NCI-H2081 (cell line): ENCODE results near the gene DCAF12.
A peak's percentile ranks its signal among the peaks of the same experiment; 100 is the strongest.
"Not testable (repeated sequence)": the region's sequence is repeated elsewhere in the genome, so short reads cannot be mapped to it uniquely, and the experiment has no call there.

ENCODE experiments used
- DNase-seq, 2 experiments: peaks; one replicate each; lab custom pipeline; 2025; lab: John Stamatoyannopoulos, UW

Gene DCAF12

DNA sequence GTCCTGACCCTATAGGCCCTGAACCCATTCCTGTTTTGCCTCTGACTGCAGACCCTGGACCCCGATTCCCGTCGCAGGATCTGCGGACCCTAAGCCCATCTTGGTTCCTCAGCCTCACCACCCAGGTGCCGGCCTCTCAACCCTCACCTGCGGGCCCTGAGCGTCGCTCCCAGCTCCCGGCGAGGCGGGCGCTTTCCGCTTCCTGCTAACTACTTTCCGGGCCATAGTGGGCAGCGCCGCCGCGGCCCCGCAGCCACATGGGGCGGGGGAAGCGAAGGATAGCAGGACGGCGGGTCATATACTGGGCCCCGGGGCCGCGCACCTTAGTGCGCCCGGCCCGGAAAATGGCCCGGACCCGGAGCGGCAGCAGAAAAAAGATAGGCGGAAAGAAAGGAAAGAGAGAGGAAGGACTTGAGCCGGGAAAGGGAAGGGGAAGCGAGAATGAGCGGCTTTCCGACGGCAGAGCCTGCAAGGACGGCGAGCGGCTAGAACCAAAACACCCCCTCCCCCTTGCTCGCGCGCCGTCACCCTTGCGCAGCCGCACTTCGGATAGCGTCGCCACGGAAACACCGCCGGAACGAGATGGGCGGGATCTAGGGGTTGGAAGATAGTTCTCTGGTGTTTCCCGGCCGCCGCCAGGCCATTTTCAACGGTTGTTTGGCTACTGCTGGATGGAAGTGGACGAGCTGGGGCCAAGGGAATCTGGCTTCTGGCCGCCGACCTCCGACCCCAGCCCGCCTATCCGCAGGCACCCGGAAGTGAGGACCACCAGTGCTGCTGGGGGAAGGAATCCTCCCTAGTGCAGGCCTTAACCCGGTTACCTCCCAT lies at the start of gene DCAF12:
DCAF12 (minus strand) TSS at position 492 of the 828 bp plus-strand sequence; CDS start at position 225, 267 bp downstream.
- peak; percentile 93 to 95 for DNase-seq

DNA sequence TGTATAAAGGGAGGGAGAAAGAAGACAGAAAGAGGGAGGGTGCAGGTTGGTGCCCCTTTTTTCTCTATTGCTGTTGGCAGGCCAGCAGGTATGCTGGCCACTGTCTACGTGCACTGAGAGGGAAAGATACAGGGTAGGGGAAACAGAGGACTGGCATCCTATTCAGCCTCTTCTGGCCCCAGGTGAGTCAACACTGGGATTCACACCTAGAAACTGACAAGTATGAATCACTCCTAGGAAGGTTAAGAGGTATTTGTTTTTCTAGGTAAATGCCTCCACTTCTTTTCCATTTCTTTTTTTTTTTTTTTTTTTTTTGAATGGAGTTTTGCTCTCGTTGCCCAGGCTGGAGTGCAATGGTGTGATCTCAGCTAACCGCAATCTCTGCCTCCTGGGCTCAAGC lies 49.6 kb upstream of the DCAF12 start:
- no peak for DNase-seq

DNA sequence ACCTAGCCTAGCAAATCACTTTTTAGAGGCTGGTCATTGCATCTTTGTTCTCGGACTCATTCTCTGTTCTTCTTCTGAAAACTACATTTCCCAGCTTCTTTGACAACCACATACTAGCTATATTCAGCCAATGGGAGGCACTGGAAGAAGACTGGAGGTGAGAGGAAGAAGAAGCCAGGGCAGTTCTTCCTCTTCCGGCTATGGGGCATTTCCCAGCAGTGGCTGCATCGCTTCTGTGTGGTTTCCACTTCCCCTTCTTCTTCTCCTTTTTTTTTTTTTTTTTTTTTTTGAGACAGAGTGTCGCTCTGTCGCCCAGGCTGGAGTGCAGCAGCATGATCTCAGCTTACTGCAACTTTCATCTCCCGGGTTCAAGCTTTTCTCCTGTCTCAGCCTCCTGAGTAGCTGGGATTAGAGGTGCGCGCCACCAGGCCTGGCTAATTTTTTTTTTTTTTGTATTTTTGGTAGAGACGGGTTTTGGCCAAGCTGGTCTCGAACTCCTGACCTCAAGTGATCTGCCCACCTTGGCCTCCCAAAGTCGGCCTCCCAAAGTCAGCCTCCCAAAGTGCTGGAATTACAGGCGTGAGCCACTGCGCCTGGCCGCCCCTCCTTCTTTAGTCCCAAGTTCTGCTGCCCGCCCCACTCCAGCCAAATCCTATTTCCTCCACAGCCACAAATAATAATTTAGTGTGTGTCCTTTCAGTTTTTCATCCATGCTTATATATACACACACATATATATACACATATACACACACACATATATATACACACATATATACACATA lies 45.4 kb upstream of the DCAF12 start:
- no peak for DNase-seq

DNA sequence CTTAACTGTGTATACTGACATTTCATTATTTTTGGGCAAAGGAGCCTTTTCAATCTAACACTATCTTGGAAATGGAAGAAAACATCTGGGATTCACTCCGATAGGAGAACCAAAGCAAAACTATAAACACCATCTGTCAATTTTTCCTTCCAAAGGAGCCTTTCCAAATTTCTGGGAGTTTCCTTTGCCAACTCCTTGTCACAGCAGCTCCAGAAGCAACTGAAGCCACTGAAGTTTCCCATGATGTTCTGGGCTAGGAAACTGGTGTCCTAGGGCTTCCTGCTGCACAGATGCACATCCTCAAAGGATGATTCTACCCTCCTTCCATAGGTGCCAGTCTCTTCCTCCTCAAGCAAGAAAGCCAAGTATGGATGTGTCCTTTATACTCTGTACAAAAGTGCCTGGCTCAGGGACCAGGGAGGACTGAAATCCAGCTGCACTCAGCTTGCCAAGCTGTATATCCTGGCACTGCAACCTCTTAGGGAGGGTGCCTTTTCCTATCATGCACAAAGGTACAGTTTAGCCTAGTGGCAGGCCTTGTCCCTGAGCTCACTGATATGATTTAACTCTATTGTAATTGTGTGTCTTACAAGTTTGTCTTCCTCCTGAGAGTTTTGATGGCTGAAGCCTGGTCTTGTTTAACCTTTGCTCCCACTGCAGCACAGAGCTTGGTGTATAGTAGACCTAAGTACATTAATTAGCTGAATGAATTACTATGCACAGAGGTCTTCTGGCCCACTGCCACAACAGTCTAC lies 43.9 kb upstream of the DCAF12 start:
- no peak for DNase-seq

DNA sequence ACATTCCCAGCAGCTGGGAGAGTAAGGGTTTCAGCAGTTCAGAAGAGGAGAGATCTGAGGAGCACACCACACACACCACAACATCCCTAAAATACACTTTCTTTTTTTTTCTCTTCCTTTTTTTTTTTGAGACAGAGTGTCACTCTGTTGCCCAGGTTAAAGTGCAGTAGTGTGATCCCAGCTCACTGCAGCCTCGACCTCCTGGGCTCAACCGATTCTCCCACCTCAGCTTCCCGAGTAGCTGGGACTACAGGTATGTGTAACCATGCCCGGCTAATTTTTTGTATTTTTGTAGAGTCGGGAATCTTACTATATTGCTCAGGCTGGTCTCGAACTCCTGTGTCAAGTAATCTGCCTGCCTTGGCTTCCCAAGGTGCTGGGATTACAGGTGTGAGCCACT lies 42.6 kb upstream of the DCAF12 start:
- no peak for DNase-seq

DNA sequence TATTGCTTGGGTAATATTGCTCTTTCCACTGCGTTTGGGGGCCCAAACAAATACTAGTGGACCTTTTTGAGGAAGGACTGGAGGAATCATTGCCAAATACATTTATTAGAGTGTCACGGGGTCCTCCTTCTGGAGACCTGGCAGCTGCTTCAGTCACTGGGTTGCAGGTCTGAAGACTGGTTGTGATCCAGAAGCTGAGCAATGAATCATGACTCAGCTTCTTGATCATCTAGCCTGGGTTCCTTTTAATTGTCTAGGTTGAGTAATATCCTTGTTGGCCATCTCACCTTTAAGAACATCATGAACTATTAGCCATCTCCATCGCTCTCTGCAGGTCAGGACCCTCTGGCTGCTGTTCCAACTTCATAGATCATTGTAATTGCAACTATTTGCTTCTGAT lies 36.9 kb upstream of the DCAF12 start:
- no peak for DNase-seq

DNA sequence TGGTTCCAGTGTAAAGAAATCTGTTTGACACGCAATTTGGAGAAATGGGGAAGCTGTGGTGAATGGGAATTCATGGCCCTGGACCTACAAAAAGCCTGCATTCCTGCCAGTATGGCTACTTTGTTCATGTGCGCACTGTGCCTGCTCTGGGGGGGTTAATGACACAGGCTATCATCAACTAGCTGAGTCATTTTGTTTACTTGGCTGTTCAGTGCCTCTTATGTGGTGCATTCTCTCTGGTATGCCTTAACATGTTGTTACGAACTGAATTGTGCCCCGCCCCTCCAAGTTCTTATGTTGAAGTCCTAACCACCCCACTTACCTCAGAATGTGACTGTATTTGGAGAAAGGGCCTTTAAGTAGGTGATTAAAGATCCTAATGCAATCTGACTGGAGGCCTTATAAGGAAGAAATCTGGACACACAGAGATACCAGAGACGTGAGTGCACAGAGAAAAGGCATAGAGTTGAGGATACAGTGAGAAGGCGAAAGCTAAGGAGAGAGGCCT lies 31.9 kb upstream of the DCAF12 start:
- peak in 1 of 2 experiments; percentile 25 for DNase-seq

DNA sequence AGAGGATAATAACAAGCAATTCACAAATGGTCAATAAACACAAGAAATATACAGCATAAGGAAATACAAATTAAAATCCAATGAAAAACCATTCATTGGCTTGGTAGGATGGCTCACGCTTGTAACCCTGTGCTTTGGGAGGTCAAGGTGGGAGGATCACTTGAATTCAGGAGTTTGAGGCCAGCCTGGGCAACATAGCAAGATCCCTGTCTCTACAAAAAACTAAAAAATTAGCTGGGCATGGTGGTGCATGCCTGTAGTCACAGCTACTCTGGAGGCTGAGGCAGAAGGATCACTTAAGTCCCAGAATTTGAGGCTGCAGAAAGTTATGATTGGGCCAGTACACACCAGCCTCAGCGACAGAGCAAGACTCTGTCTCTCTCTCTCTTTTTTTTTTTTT lies 31.4 kb upstream of the DCAF12 start:
- no peak for DNase-seq

DNA sequence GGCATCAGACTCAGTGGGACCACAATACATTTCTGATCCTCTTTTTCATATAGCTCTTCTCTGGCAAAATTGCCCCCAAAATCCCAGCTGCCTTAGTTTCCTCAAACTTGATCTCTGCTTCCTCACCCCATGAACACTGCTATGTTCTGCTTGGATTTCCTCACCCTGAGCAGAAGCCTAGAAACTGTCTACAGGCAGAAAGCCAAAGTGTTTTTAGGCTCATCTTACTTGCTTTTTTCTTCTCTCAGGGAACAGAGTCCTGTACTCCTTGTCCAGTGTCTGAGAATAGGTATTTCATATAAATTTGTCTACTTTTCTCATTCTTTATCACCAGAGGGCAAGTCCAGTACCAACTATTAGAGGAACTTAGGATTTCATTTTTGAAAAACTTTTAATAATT lies 30.8 kb upstream of the DCAF12 start:
- no peak for DNase-seq

DNA sequence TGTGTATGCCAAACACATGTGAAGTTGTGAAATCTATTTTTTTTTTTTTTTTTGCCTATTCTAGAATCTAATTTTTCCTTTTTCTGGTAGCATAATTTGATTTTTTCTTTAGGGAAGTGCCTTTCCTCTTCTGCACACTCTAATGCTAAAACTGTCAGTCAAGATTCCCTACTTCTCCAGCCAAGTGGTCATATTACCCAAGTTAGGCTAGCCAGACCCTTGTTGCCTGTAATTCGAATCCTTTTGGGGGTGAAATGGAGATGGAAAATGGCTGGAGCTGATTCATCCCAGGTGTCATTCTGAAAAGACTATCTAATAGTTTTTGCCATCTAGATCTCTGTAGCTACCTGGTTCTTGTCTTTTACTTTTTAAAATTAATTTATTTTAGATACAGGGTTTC lies 27.6 kb upstream of the DCAF12 start:
- DNase-seq = no peak

DNA sequence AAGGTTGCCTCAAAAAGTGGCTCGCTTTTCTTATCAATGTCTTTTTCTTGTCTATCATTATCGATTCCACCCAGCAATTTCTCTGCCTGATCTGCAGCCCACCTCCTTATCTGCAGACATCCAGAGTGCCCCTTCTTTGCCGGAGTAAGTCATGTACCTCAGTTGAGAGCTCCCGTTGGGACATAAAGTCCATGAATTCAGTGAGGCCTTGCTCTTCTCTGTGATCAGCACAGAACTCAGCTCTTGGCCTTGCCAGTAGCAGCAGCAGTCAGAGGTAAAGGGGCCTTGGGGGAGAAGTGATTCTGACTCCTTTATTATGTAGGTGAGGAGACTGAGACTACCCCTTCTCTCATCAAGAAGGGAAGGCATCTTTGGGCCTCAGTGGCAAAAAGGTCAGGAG lies 24.9 kb upstream of the DCAF12 start:
- DNase-seq = no peak

DNA sequence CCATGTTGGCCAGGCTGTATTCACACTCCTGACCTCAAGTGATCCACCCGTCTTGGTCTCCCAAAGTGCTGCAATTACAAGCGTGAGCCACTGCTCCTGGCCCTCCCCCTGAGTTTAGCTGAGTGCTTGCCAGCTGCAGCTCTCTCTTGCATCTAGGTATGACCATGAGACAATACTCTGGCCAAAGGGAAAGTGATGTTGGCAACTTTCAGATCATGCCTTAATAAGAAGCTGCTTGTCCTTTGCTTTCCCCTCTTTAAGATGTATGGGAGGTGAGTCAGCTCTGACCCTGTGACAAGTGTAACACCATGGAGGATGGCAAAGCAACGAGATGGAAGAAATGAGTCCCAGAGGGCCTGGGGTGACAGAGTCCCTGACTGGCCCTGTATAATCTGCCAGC lies 18.7 kb upstream of the DCAF12 start:
- DNase-seq = no peak

DNA sequence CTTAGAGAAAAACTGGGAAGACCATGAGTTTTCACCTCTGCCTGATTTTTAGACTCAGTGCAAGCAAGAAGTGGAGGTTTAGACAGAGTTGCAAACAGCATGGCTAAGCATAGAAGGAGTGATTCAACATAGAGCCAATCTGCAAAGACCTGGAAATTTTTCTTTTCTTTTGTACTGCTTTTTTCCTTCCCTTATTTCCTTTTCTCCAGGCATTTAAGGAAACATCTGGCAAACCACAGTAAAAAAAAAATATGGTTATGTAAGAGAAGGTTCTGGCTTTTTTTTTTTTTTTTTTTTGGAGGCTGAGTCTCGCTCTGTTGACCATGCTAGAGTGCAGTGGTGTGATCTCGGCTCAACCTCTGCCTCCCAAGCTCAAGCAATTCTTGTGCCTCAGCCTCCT lies 16.6 kb upstream of the DCAF12 start:
- no peak for DNase-seq

DNA sequence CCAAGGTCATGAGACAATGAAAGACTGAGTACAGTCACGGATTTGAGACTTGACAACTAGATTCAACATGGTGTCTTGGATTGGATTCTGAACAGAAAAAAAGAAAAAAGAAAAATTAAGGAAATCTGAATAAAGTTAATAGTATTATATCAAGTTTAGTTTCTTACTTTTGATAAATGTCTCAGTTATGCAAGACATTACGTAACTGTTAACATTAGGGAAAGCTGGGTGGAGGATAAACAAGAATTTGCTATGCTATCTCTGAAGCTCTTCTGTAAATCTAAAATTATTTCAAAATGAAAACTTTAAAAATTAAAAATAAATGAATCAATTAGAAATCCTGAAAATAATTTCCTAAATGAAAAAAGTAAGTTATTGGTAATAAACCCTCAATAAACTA lies 14.4 kb upstream of the DCAF12 start:
- no peak for DNase-seq

DNA sequence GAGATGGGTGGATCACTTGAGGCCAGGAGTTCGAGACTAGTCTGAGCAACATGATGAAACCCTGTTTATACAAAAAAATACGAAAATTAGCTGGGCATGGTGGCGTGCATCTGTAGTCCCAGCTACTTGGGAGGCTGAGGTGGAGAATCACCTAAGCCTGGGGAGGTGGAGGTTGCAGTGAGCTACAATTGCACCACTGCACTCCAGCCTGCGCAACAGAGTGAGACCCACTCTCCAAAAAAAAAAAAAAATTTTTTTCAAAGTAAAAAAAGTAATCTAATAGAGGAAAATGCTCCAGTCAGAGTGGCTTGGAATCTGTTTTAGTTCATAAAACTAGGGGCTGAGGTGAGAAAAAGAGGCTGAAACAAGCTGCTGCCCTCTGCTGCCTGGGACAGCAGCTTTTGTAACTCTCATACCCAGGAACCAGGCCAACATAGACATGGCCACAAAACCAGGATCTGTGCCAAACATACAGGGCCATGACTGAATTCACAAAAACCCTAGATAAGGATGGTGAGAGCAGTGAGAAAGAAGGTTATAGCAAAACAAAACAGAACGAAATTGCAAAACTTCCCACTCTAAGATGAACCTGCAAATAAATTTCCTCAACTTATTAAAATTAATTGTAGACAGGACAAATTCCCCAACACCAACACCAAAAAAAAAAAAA lies 13.1 kb upstream of the DCAF12 start:
- DNase-seq = peak in 1 of 2 experiments; percentile 20

DNA sequence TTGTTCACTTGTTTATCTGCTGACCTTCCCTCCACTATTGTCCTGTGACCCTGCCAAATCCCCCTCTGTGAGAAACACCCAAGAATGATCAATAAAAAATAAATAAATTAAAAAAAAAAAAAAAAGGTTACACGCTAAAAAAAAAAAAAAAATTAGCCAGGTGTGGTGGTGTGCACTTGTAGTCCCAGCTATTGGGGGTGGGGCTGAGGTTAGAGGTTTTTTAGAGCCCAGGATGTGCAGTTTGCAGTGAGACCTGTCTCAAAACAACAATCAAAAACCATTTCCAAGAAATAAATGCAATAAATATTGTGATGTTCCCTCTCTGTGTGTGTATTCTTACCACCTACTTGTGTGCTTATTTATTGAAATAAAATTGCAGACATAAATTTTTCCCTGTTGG lies 12.1 kb upstream of the DCAF12 start:
- DNase-seq = not testable (repeated sequence)

DNA sequence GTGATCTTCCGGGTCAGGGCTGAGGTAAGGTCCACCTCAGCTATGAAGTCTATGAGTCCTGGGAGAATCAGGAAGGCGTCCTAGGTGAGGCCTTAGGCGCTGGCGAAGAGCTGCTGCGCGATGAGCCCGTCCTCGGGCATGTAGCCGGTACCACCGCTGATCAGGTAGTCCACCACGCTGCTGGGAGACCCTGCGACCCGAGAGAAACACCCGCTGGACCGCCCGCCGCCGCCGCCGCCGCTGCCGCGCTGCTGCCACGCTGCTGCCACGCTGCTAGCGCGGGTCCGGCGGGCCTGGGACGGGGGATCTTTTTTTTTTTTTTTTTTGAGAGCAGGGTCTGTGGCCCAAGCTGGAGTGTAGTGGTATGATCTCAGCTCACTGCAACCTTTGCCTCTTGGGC lies 8.0 kb upstream of the DCAF12 start:
- DNase-seq = no peak

DNA sequence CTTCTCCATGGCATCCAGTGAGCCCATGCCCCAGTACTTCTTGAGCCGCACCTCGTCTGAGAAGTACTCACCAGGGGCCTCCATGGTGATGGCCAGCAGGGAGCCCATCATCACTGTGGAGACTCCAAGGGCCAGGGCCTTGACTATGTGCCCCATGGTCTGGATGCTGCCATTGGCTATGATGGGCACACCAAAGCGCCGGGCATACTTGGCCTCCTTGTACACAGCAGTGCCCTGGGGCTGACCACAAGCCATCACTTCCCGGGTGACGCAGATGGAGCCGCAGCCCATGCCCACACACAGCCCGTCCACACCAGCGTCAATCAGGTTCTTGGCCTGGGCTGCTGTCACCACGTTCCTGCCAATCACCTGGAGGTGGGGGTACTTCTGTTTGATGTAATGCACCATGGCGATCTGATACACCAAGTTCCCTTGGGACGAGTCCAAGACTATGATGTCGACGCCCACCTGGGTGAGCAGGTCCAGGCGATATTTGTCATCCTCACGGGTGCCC lies 7.0 kb upstream of the DCAF12 start:
- DNase-seq = no peak

DNA sequence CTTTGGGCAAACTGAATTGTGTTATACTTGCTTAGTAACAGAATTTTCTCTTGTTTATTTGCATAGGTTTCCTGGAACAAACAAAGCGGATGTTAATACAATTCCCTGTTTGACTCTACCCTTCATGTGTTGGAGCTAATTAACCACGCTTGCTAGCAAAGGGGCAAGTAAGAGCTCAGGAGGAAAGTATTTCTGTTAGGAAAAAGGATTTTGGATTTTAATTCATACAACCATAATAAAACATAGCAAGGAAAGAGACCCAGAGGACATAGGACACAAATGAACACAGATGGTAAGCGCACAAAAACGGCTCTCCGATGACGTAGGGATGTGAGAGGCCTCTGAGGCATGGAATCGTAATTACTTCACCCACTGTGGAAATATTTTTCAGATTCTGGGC lies 5.1 kb upstream of the DCAF12 start:
- no peak for DNase-seq

DNA sequence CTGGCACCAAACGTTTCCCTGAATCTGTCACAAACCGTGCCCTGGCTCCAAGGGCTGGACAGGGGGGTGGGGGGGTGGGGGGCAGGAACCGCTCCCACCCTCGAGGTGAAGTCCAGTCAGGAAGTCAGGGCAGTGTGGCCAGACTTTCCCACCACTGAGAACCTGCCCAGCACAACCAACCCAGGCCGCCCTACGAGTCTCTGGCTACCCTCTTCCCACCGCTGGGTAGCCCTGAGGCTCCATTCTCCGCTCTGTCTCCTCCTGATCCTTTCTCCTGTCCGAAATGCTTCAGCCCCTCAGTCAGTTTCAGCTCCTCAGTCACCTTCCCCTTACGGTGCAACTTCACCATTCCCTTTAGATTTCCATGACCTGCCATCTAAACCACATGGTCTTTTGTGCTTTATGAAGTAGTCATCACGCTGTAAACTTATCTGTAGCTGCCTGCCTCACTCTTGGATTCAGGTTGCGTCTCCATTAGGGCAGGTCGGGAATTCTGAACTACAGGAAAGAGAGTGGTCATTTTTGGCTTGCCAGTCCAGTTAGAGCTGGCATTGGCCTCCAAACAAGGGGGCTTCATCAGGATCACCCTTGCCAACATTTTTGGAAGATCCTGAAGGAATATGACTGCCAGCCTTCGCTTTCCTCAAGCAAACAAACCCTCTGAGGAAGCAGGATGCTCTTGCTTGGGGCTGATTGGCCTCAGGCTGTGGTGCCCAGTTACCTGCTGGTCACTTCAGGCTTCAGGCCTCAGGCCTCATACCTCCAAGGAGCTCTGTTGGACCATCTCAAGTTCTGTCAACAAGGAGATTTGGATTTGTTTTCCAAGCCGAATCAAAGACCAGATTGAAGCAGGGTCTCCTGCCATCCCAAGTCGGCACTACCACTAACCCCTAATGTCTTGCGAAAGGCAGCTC lies 794 bp upstream of the DCAF12 start:
- DNase-seq = no peak
